Trophoblast cell (in vitro differentiated cells and primary cell): ENCODE data around the gene TAP2.
"Not testable (repeated sequence)": the region's sequence is repeated elsewhere in the genome, so short reads cannot be mapped to it uniquely, and the experiment has no call there.

Experiments used
- DNase-seq, 2 donors: peaks; one replicate each; pipeline ENCODE4 v3.0.0-alpha.2; 2016
- H2AFZ ChIP-seq: 2 replicates; pipeline ENCODE4 v1.6.1; 2013; ENCODE audit warnings: low read length, moderate library complexity, mild to moderate bottlenecking; ENCODE audit not compliant: insufficient read depth, poor library complexity
- H2AK5ac ChIP-seq: 2 replicates; pipeline ENCODE4 v1.6.1; 2013; ENCODE audit warnings: mild to moderate bottlenecking, low read length
- H2BK120ac ChIP-seq: 2 replicates; pipeline ENCODE4 v1.6.1; 2013; ENCODE audit warnings: low read length, mild to moderate bottlenecking, moderate library complexity; ENCODE audit not compliant: insufficient read depth, poor library complexity
- H2BK12ac ChIP-seq: 2 replicates; pipeline ENCODE4 v1.6.1; 2013; ENCODE audit warnings: mild to moderate bottlenecking, low read length, moderate library complexity
- H2BK5ac ChIP-seq: 2 replicates; pipeline ENCODE4 v1.6.1; 2013; ENCODE audit warnings: low read length, low read depth, moderate library complexity, mild to moderate bottlenecking; ENCODE audit not compliant: poor library complexity
- H3K14ac ChIP-seq: 2 replicates; pipeline ENCODE4 v1.6.1; 2013; ENCODE audit warnings: mild to moderate bottlenecking, low read length
- H3K18ac ChIP-seq: 2 replicates; pipeline ENCODE4 v1.6.1; 2013; ENCODE audit warnings: mild to moderate bottlenecking, low read length
- H3K23ac ChIP-seq: 2 replicates; pipeline ENCODE4 v1.6.1; 2013; ENCODE audit warnings: low read length
- H3K27ac ChIP-seq: 2 replicates; pipeline ENCODE4 v1.5.1; 2013; ENCODE audit warnings: low read depth, mild to moderate bottlenecking, inconsistent platforms, low read length, moderate library complexity
- H3K27me3 ChIP-seq: 2 replicates; pipeline ENCODE4 v1.6.1; 2013; ENCODE audit warnings: inconsistent platforms, mild to moderate bottlenecking, low read length, moderate library complexity; ENCODE audit not compliant: insufficient read depth
- H3K36me3 ChIP-seq, 2 experiments: 1 replicate in 1 of 2; 2 replicates in 1 of 2; pipeline ENCODE4 v1.6.1; 2013; ENCODE audit warnings: low read length in 2 of 2, mild to moderate bottlenecking in 2 of 2, moderate library complexity in 1 of 2; ENCODE audit not compliant: insufficient read depth in 2 of 2, control insufficient read depth in 1 of 2
- H3K4ac ChIP-seq: 2 replicates; pipeline ENCODE4 v1.6.1; 2013; ENCODE audit warnings: low read depth, mild to moderate bottlenecking, low read length, moderate library complexity
- H3K4me1 ChIP-seq, 2 experiments: 1 replicate in 1 of 2; 2 replicates in 1 of 2; pipeline ENCODE4 v1.6.1; 2013; ENCODE audit warnings: low read length in 2 of 2, mild to moderate bottlenecking in 2 of 2, moderate library complexity in 1 of 2; ENCODE audit not compliant: insufficient read depth in 2 of 2, control insufficient read depth in 1 of 2
- H3K4me2 ChIP-seq: 2 replicates; pipeline ENCODE4 v1.6.1; 2013; ENCODE audit warnings: inconsistent platforms, mild to moderate bottlenecking, low read length, moderate library complexity
- H3K4me3 ChIP-seq: 2 replicates; pipeline ENCODE4 v1.5.1; 2013; ENCODE audit warnings: mild to moderate bottlenecking, low read depth, low read length, inconsistent platforms
- H3K79me1 ChIP-seq: one replicate; pipeline ENCODE4 v1.6.1; 2013; ENCODE audit warnings: low read length
- H3K79me2 ChIP-seq: 2 replicates; pipeline ENCODE4 v1.6.1; 2013; ENCODE audit warnings: low read length, mild to moderate bottlenecking; ENCODE audit not compliant: control insufficient read depth, insufficient read depth, poor library complexity
- H3K9ac ChIP-seq: 2 replicates; pipeline ENCODE4 v1.6.1; 2013; ENCODE audit warnings: mild to moderate bottlenecking, low read length
- H3K9me3 ChIP-seq: 2 replicates; pipeline ENCODE4 v1.6.1; 2013; ENCODE audit warnings: low read depth, mild to moderate bottlenecking, control low read depth, inconsistent platforms, low read length; ENCODE audit not compliant: insufficient read depth
- H4K12ac ChIP-seq: 2 replicates; pipeline ENCODE4 v1.6.1; 2013; ENCODE audit warnings: low read depth, mild to moderate bottlenecking, low read length, moderate library complexity
- H4K8ac ChIP-seq: 2 replicates; pipeline ENCODE4 v1.6.1; 2013; ENCODE audit warnings: low read depth, mild to moderate bottlenecking, low read length, moderate library complexity
- H4K91ac ChIP-seq: one replicate; pipeline ENCODE4 v1.6.1; 2013; ENCODE audit warnings: low read depth, mild to moderate bottlenecking, low read length, moderate library complexity
- WGBS: extraction: QIAGEN DNeasy Blood & Tissue Kit; methylation state at CpG from one replicate; pipeline ENCODE4 v1.1.7; 2013; ENCODE audit warnings: missing lambda C conversion rate; ENCODE audit not compliant: insufficient read length, insufficient coverage; ENCODE audit errors: extremely low coverage; 5-methylcytosine and 5-hydroxymethylcytosine counted together

The TAP2 gene

DNA sequence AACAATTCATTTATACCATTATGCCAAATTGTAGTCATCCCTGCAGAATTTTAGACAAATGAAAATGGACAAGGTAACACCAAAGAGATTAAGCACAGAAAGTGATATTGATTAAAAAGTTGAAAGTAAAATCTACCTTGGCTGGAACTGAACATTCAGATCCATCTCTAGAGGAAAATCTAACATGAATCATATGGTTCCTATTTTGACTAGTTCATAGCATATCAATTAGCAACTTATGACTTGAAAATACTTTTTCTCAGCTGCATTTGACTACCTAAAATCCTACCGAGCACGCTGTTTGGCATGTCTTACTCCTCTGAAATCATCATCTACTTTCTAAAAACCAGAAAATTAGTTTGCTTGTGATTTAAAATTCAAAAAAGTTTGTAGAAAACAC, 38.1 kb upstream of the TAP2 start:
- Histone ChIP-seq H3K79me1 (no peaks in the 10 kb centered on the region), H3K27ac (no peak overlapping the region), H2AFZ (no peak overlapping the region), H3K4me1 (no peaks in the 10 kb centered on the region), H3K23ac (no peak overlapping the region), H4K8ac (no peak overlapping the region), H3K4ac (no peak overlapping the region), H4K91ac (no peak overlapping the region), H3K9me3 (no peaks in the 10 kb centered on the region), H3K4me3 (no peak overlapping the region), H3K79me2 (no peaks in the 10 kb centered on the region), H2BK12ac (no peak overlapping the region), H2BK5ac (no peak overlapping the region), H3K27me3 (no peaks in the 10 kb centered on the region), H4K12ac (no peak overlapping the region), H3K36me3 (no peaks in the 10 kb centered on the region), H3K18ac (no peak overlapping the region), H3K14ac (no peak overlapping the region), H2BK120ac (no peak overlapping the region), H2AK5ac (no peak overlapping the region), H3K4me2 (no peak overlapping the region), H3K9ac (no peak overlapping the region)
- DNase-seq, result no peak
- no CpG with 5 or more reads among the region's 2 CpGs for WGBS

DNA sequence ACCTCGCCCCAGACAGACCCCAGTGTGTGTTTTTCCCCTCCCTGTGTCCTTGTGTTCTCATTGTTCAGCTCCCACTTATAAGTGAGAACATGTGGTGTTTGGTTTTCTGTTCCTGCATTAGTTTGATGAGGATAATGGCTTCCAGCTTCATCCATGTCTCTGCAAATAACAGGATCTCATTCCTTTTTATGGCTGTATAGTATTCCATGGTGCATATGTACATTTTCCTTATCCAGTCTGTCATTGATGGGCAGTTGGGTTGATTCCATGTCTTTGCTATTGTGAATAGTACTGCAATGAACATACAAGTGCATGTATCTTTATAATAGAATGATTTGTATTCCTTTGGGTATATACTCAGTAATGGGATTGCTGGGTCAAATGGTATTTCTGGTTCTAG, 35.4 kb upstream of the TAP2 start:
- not testable (repeated sequence) for H3K9ac ChIP-seq, H2BK12ac ChIP-seq, H3K79me2 ChIP-seq, H2AFZ ChIP-seq, H3K4me2 ChIP-seq, H3K27ac ChIP-seq, H3K23ac ChIP-seq, H3K18ac ChIP-seq, H4K8ac ChIP-seq, H2AK5ac ChIP-seq, DNase-seq, H3K4me1 ChIP-seq, H2BK5ac ChIP-seq, H3K27me3 ChIP-seq, H3K36me3 ChIP-seq, H4K91ac ChIP-seq, H3K4me3 ChIP-seq, H3K9me3 ChIP-seq, H2BK120ac ChIP-seq, H3K14ac ChIP-seq, H4K12ac ChIP-seq, H3K79me1 ChIP-seq, H3K4ac ChIP-seq
- no CpG with 5 or more reads among the region's 1 CpG for WGBS

DNA sequence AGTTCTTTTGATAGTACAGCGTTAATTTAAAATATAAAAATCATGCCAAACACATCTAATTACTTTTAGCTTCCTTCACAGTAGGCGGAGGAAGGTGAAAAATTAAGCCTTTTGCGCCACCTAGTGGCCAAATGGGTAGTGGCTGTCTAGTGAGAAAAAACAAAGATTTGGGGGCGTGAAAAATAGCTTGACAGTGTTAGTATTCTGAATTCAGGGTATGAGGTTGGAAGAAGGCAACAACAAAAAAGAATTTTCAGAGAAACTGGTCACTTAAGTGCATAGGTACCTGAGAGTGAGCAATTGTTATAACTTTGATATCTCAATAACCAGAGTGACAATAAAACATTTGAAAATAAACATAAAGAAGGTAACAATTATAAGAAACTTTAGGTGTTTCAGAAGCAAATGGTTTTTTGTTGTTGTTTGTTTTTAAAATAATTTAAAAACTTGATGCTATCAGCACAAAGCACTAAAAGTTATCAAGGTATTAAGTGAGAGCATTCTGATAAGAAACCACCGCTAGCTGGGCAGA, 29.8 kb upstream of the TAP2 start:
- no peaks in the 10 kb centered on the region for H3K79me1 ChIP-seq
- H3K23ac ChIP-seq, result no peak overlapping the region
- H4K12ac ChIP-seq, result no peak overlapping the region
- H2BK12ac ChIP-seq, result no peak overlapping the region
- H3K4me2 ChIP-seq, result no peak overlapping the region
- no peaks in the 10 kb centered on the region for H3K27me3 ChIP-seq
- no peaks in the 10 kb centered on the region for H3K36me3 ChIP-seq
- H4K91ac ChIP-seq, result no peak overlapping the region
- no peak overlapping the region for H2BK120ac ChIP-seq
- no peak overlapping the region for H3K14ac ChIP-seq
- H2AFZ ChIP-seq, result no peak overlapping the region
- no peak overlapping the region for H2AK5ac ChIP-seq
- H3K4ac ChIP-seq, result no peak overlapping the region
- peak; percentile 69 to 95 for DNase-seq
- no peaks in the 10 kb centered on the region for H3K9me3 ChIP-seq
- H3K18ac ChIP-seq, result no peak overlapping the region
- no peak overlapping the region for H3K27ac ChIP-seq
- no peak overlapping the region for H2BK5ac ChIP-seq
- no peak overlapping the region for H3K4me3 ChIP-seq
- no peak overlapping the region for H3K9ac ChIP-seq
- WGBS, result no CpG with 5 or more reads among the region's 5 CpGs
- no peak overlapping the region for H4K8ac ChIP-seq
- H3K4me1 ChIP-seq, result no peaks in the 10 kb centered on the region
- no peaks in the 10 kb centered on the region for H3K79me2 ChIP-seq

DNA sequence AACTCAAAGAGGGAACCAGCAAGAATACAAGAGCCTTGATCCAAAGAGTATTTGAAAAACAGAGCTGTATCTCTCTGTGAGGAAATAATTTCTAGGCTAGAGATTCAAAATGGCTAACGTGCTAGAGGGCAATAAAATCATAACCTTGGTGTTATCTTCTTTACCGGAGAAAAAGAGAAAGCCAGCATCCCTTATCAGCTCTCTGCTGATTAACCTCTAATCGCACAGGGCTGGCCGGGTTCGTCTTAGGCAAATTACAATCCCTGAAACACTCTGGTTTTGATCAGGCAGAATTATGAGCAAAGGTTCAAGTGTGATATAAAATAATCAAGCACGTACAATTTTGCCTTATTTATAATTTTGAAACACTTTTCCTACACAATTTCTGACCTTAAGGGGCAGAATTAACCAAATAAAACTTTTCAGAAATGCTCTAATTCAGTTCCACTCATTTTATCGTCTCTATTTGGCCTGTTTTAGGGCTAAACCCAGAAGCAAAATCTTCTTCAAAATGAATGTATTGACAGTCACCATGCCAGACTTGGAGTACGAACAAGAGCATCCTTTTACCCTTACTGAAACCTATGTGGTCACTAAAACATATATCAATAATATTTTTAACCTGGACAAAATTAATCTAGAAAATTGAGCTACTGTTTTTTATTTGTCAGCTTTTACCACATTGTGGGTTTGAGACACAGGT, 29.2 kb upstream of the TAP2 start:
- Histone ChIP-seq H3K27ac (no peak overlapping the region), H3K9me3 (no peaks in the 10 kb centered on the region), H3K14ac (no peak overlapping the region), H3K79me2 (no peaks in the 10 kb centered on the region), H4K8ac (no peak overlapping the region), H3K4me2 (no peak overlapping the region), H3K9ac (no peak overlapping the region), H3K4ac (no peak overlapping the region), H4K91ac (no peak overlapping the region), H3K4me3 (no peak overlapping the region), H2BK12ac (no peak overlapping the region), H2AK5ac (no peak overlapping the region), H3K36me3 (no peaks in the 10 kb centered on the region), H4K12ac (no peak overlapping the region), H3K27me3 (no peaks in the 10 kb centered on the region), H2AFZ (no peak overlapping the region), H3K23ac (no peak overlapping the region), H2BK120ac (no peak overlapping the region), H3K18ac (no peak overlapping the region), H3K4me1 (no peaks in the 10 kb centered on the region), H3K79me1 (no peaks in the 10 kb centered on the region), H2BK5ac (no peak overlapping the region)
- no CpG with 5 or more reads among the region's 8 CpGs for WGBS
- no peak for DNase-seq
